GM19240 (cell line): Measurements from ENCODE around the gene MS4A8.
"Not testable (repeated sequence)": the region's sequence is repeated elsewhere in the genome, so short reads cannot be mapped to it uniquely, and the experiment has no call there.

Source experiments
- DNase-seq: peaks from one replicate; pipeline ENCODE4 v3.0.0; 2011; ENCODE audit warnings: low spot score; ENCODE audit not compliant: insufficient read length

MS4A8 gene

GRCh38 chr11:60725592-60725991 is 26.2 kb downstream of the MS4A8 start:
- DNase-seq: no peak

- no peak for DNase-seq
These were observed 32.2 kb downstream of the MS4A8 start for GRCh38 chr11:60731586-60731985.

DNA sequence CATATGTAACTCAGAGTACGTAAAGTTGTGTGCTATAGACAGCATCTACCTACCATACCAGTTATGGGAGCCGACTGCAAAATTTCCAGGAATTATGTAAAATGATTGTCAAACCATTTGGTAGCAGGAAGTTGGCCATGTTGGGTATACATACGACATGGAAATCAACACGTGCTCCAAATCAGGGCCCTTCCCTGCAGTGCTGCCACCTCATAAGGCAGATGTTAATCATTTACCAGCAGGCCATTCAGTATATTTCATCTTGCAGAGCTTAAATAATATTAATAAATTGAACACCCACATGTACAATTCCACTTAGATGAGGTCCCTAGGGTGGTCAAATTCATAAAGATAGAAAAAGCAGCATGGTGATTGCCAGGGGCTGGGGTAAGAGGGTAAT is 34.9 kb downstream of the MS4A8 start:
- no peak for DNase-seq

- no peak for DNase-seq
These were observed 39.7 kb downstream of the MS4A8 start for GRCh38 chr11:60739114-60739513.

GRCh38 chr11:60740573-60740972 is 41.2 kb downstream of the MS4A8 start:
- DNase-seq: no peak

- DNase-seq: no peak
These were observed 42.0 kb downstream of the MS4A8 start for GRCh38 chr11:60741421-60741820.

GRCh38 chr11:60743058-60743457 is 43.6 kb downstream of the MS4A8 start:
- DNase-seq: no peak

DNA sequence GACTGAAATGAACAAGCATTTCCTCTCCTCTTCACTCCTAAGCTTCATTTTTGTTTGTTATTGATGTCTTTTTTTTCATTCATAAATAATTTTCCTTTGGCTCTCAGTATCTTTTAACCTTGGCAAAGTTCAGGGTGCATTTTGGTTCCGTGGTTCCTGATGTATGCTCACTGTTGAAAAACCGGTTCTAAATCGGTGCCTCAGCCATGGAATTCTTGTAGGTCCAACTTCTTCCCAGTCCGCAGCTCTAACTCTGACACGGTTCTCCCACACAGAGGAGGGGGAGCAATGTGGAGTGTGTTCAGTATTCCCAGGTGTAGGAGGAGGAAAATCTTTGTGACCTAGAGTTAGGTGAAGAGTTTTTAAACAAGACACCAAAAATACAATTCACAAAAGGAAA is 44.7 kb downstream of the MS4A8 start:
- no peak for DNase-seq

GRCh38 chr11:60747359-60747873 is 48.0 kb downstream of the MS4A8 start:
- no peak for DNase-seq

GRCh38 chr11:60748225-60748624 is 48.8 kb downstream of the MS4A8 start:
- DNase-seq: no peak

DNA sequence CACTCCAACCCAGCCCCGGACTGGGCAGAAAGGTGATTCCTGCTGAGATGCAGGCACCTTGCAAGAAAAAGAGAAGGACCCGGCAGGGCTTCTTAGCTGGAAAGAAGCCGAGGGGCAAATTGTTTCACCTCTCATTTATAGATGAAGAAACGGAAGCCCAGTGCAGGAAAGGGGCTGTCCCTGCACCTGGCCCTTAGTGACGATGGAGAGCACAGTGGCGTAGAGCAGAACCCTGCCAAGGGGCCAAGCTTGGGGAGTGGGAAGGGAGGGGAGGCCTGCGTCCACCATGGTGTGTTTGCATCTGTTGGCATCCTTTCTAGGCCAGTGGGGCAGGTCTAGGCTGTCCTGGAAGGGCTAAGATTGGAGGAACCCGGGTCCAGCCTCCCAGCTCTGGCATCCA is 49.4 kb downstream of the MS4A8 start:
- DNase-seq: no peak

DNA sequence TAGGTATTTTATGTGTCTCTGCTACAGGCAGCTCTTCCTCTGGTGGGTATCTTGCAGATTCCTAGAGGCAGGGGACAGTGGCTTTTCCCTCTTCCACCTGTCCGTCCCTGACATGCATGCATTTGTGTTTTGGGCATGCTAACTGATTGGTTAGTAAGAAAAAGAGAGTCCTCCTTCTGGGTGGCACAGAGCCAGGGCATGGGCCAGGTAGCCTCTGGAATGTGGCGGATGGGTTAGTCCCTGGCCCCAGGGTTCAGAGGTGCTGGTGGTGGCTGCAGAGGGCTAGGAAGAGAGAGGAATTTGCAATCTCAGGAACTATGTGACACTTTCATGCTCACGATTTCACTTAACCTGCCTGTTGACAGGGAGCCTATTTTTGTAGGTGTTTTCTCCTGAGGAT is 51.5 kb downstream of the MS4A8 start:
- DNase-seq: no peak

DNA sequence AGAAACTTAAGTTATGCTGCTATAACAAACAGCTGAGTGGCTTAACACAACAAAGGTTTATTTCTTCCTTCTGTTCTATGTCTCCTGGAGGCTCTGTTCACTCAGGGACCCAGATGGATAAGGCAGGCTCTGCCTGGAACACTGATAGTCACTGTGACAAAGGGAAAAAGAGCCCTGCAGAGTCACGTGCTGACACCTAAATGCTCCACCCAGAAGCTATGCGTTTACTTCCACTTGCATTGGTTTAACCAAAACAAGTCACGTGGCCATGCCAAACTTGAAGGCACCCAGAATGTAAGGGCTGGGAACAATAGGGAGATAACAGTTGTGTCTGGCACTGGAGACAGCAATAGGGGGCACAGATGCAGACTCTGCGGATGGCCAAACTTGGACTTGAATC is 53.9 kb downstream of the MS4A8 start:
- DNase-seq: no peak

DNA sequence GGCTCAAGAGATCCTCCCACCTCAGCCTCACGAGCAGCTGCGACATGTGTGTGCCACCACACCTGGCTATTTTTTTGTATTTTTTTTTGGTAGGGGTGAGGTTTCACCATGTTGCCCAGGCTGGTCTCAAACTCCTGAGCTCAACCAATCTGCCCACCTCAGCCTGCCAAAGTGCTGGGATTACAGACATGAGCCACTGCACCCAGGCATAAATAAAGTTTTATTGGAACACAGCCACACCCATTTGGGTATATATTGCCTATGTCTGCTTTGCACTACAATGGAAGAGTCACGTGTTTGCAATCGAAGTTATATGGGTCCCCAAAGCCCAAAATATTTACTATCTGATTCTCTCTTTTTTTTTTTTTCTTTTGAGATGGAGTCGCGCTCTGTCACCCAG is 55.5 kb downstream of the MS4A8 start:
- no peak for DNase-seq

DNA sequence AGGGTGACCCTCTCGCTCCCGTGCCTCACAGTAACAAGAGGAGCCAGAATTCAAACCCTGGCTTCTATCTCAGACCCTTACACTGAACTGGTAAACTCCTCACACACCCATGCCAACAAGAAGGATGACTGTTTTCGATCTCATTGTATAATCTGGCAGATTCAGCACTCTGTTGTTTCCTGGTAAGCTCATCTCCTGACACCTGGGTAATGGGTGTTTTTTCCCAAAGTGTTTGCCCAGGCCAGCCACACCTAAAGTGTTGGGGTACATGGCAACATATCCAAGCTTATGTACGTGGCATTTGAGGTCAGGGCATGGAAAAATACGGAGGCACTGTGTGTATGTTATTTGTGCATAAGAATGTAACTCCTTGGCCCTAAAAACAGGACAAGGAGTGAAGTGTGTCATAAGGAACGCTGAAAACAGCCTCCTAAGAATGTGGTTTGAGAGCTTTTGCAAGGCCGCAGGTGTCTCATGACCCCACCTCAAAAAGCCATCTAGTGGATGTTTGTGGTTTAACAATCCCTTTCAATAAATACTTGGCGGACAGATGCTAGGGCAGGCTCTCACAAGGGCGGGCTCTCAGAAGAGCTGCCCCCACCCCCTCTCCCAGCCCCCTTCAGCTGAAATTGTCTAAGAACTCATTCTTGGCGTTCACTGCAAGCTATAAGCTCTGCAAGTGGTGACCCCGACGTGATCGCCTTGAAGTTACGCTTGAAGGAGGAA is 57.1 kb downstream of the MS4A8 start, which contains the start of gene MS4A15:
Gene MS4A15, plus strand, starts transcription at position 561 of the 726 bp plus-strand sequence. CDS start 6,867 bp downstream, outside the sequence.
- DNase-seq: no peak

DNA sequence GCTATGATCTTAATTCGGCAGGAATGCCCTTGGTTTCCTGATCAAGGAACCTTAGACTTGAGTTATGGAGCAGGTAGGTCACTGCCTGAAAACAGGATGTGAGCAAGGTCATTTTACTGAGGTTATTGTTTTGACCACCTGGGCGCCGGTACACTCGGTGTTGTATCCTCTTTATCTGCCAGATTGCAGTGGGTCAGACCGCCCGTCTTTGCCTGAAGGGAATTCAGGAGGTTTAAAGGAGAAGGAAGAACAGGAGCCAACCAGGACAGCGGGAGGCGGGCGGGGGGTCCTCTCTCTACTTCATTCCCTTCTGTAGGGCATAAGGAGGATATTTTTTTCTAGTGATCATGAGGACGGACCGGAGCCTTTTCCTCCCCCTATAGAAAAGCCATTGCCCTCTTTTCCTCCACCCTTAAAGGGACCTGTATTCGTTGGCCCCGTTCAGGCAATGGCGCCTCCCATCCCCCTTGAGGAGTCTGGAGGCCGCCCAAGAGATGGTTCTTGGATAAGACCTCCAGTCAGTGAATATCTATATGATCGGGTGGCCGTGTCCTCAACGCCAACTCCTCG is 57.9 kb downstream of the MS4A8 start:
- DNase-seq: no peak

DNA sequence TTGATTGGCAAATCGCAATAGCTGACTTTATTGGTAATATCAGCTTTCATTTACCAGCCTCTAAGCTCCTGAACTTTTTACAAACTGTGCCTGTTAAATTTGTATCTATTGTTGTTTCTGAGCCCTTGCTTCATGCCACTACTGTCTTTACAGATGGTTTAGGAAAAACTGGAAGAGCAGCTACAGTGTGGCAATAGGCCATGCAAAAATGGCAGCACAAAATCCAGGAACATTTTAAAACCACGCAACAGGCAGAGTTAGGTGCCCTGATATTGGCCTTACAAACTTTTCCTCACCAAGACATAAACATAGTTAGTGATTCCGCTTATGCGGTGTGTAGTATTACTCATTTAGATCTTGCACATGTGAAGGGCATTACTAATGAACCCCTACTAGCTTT is 59.3 kb downstream of the MS4A8 start:
- DNase-seq: not testable (repeated sequence)

DNA sequence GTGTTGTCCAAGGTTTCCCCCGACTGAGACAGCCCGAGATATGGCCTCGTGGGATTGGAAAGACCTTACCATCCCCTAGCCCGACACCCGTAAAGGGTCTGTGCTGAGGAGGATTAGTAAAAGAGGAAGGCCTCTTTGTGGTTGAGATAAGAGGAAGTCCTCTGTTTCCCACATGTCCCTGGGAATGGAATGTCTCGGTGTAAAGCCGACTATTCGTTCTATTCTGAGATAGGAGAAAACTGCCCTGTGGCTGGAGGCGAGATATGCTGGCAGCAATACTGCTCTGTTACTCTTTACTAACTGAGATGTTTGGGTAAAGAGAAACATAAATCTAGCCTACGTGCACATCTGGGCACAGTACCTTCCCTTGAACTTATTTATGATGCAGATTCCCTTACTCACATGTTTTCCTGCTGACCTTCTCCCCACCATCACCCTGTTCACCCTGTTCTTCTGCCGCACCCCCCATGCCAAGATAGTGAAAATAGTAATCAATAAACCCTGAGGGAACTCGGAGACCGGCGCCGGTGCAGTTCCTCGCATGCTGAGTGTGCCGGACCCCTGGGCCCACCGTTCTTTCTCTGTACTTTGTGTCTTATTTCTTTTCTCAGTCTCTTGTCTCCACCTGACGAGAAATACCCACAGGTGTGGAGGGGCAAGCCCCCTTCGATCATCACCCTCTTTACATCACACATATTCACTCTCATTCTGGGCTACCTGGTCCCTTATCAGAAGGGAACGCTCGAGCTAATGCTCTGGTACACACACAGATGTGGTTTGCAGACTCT is 60.2 kb downstream of the MS4A8 start:
- DNase-seq: not testable (repeated sequence)

- DNase-seq: no peak
These were observed 62.2 kb downstream of the MS4A8 start for GRCh38 chr11:60761436-60762190.

DNA sequence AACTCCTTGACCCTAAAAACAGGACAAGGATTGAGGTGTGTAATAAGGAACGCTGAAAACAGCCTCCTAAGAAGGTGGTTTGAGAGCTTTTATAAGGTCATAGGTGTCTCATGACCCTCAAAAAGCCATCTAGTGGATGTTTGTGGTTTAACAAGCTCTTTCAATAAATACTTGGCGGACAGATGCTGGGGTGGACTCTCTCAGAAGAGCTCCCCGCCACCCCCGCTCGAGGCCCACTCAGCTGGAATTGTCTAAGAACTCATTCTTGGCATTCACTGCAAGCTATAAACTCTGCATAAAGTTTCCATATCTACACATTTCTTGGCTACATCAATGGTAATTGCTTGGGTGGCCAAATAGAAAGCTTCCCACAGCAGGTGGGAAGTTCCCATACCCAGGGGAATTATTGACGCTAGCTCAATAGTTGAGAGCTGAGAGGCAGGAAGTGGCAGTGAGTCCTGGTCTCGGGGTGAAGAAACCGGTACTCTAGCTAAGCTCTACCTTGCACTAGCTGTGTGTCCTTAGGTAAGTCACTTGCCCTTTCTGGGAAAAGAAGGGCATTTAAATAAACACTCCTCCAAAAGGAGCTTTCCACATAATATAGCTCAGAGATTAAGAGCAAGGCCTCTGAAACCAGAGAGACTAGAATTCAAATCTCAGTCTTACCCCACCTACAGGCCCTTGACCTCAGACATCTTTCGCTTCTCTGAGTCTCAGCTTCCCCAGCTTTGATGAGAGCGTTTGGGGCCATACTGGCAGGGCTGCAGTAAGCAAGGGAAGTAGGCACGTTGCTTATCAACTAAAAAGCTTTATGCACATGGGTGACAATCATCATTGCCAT is 63.7 kb downstream of the MS4A8 start:
- no peak for DNase-seq
